ENCODE data around the gene CHRDL2.

Gene CHRDL2

DNA sequence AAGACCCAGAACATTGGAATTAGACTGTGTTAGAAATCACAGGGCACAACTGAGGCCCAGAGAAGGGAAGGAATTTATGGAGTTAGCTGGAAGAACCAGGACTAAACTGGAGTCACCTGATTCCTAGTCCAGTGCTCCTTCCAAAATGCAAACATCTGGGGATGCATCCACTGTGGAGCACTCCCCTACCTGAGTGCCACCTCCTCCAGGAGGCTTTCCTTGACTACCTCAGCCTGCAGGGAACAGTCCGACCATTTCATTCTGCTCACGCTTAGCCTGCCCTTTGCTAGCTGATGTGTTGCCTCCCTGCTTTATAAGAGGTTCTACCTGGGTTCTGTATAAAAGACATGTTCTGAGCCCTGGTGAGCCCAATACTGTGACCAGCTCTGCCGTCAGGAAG, 24.0 kb downstream of the CHRDL2 start:
- TF ChIP-seq, protein P1, sequence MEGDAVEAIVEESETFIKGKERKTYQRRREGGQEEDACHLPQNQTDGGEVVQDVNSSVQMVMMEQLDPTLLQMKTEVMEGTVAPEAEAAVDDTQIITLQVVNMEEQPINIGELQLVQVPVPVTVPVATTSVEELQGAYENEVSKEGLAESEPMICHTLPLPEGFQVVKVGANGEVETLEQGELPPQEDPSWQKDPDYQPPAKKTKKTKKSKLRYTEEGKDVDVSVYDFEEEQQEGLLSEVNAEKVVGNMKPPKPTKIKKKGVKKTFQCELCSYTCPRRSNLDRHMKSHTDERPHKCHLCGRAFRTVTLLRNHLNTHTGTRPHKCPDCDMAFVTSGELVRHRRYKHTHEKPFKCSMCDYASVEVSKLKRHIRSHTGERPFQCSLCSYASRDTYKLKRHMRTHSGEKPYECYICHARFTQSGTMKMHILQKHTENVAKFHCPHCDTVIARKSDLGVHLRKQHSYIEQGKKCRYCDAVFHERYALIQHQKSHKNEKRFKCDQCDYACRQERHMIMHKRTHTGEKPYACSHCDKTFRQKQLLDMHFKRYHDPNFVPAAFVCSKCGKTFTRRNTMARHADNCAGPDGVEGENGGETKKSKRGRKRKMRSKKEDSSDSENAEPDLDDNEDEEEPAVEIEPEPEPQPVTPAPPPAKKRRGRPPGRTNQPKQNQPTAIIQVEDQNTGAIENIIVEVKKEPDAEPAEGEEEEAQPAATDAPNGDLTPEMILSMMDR (conservative IDR thresholded peaks at IDR 0.05) = no peak
- no peak overlapping the region for H3K27ac ChIP-seq

DNA sequence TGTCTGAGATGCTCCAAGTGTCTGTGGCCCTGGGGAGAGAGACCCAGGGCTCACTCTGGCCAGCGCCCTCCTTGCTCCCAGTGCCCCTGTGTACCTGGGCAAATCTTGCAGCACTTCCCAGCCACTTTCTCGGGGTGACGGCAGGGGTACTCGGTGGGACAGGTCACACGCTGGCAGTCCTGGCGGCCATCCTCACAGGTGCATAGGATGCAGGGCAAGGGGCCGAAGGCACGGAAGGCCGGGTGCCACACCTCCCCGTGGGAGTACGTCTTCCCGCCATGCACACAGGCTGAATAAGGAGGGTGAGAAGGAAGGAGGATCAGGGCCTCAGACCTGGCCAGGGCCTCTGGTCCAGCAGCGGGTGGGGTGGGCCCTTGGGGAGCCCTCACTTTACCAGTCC, 28.0 kb downstream of the CHRDL2 start:
- no peak overlapping the region for H3K27ac ChIP-seq
- TF ChIP-seq, protein P1 (conservative IDR thresholded peaks at IDR 0.05) = no peak

DNA sequence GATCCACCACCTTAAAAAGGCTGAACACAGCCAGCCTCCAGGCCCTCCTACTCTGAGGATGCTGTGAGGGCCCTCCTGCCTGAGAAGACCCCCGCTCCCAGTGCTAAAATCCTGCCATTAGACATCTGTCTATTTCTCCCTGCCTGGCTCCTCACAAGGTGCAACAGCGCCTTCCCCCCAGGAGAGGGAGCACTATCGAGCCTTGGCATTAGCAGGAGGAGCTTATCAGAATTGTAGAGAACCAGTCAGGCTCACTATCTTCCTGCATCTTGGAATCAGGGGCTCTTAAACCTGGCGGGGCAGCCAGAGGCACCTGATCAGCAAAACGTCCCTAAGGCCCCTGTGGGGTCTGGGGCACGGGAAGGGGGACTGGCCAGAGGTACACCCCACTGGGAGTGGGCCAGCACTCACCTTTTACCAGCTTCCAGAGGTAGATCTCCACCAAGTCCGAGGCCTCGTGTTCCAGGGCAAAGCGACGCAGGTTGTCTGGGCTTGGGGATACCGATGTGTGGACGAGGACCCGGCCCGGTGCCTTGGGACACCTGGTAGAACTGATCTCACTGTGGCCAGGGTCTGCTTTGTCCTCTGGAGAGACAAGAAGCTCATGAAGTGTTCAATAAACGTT, 28.7 kb downstream of the CHRDL2 start:
- TF ChIP-seq, protein P1 (conservative IDR thresholded peaks at IDR 0.05) = peak; percentile 96
- no peak overlapping the region for H3K27ac ChIP-seq

DNA sequence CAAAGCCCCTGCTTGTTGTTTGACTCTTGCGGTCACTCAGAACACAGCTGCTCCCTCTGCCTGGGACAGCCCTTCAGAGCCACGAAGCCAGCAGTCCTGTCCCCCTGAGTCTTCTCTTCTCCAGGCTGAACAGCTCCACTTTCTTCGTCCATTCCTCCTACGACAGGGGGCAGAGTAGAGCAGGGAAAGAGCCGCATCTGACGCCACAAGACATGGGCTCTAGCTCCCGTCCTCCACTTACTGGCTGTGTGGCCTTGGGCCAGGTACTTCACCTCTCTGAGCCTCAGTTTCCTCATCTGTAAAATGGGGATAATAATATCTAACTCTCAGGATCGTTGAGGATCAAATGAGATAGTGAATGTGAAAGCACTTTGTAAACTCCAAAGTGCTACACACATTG, 29.9 kb downstream of the CHRDL2 start:
- TF ChIP-seq, protein P1 (conservative IDR thresholded peaks at IDR 0.05) = no peak
- H3K27ac ChIP-seq = no peak overlapping the region

DNA sequence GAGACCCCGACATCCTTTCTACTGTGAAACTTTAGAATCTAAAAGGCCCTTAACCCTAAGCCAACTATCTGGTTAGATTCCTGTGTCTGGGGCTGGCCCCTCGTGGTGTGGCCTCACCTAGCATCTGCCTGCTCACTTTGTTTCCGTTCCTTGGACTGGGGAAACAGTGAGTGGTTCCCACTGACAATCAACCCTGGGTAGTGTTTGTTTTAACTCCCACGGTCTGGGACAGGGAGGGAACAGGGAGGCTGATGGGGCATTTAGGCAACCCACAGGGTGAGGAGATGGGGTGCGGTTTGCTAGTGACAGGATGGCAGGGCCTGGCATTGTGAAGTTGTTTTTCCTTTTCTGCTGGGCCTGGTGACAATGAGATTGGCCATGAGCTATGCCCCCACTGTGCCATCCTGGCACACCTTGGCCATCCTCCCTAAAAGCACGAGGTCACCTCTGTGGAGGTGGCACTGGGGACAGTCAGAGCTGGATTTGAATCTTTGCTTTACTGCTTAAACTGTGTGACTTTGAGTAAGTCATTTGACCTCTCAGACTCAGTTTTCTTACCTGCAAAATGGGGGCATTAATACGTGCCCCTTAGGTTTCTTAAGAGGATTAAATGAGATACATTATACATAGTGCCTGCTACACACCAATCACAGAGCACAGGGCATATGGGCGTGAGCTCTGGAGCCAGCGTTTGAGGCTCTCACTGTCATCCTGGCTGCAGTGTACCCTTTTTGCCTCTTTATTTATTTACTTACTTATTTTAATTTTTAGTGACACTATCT, 31.4 kb downstream of the CHRDL2 start:
- TF ChIP-seq, protein P1 (conservative IDR thresholded peaks at IDR 0.05) = no peak
- no peak overlapping the region for H3K27ac ChIP-seq

DNA sequence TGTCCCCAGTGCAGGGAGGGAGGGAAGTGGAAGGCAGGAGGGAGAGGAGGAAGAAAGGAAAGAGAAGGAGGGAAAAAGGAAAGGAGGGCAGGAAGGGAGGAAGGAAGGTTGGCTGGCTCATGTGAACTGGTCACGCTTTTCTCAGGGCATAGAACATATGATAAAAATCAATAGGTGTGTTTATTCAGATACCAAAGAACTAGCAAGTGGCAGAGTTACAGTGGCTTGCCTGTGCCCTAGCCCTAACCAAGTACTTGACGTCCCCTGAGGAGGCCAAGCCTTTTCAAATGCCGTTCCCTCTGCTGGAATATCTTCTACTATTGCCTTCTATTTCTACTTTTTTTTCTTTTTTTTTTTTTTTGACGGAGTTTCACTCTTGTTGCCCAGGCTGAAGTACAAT, 33.5 kb downstream of the CHRDL2 start:
- peak overlapping the region; percentile 61 for H3K27ac ChIP-seq
- TF ChIP-seq, protein P1 (conservative IDR thresholded peaks at IDR 0.05) = no peak

DNA sequence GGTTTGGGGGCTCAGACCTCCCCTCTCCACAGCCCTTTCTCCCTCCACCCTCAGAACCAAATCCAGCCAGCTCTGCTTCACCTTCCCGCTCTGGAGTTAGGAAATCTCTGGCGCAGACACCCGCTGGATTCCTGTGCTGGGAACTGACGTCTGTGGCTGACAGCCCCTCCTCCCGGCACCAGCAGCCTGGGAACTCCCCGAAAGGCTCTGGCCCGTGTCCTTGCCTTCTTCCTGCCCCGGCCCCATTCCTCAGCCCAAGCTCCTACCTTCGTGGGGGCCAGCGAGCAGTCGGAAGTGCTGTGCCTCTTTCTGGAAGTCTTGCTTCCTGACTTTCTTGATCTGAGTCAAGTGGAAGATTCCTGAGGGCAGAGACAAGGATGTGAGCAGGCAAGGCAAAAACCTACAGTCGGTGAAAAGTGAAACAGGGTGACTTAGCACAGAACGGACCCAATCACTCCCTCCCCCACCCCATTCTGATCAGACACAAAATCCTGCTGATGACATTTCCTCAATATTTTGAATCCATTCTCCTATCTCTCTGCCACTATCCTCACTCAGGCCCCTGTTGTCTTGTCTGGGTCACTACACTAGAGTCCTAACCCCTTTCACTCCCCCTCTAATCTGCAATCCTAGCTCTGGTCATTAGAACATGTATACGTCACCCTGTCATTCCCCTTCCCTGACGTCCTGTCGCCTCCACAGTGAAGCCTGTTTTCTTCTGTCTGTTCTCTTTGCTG, 34.1 kb downstream of the CHRDL2 start:
- H3K27ac ChIP-seq = peak overlapping the region; percentile 61
- TF ChIP-seq, protein P1 (conservative IDR thresholded peaks at IDR 0.05) = no peak
